CD4-positive, alpha-beta T cell (primary cell): ENCODE measurements around the gene CDH4. TPM values are rescaled to one million over a fixed set of nuclear protein-coding genes. Genes with fewer than 3 reads are reported as not detected.

Source experiments
- ATAC-seq: fragments of 200-7000 bp; cut with Tn5 transposase; one replicate; pipeline ENCODE4 v1.10.0; 2022; ENCODE audit warnings: mild to moderate bottlenecking; ENCODE audit not compliant: poor library complexity
- CTCF ChIA-PET: fragments of 350-600 bp; sonication (Branson Sonifier 250); formaldehyde crosslinking; loops from one replicate; lab custom pipeline; 2021; ENCODE audit warnings: antibody characterized with exemption, inconsistent platforms; lab: Charles Lee
- POLR2A ChIA-PET: fragments of 350-600 bp; sonication (Branson Sonifier 250); formaldehyde crosslinking; loops from one replicate; lab custom pipeline; 2021; ENCODE audit warnings: antibody characterized with exemption, inconsistent platforms; lab: Charles Lee
- DNase-seq, 14 experiments: peaks; one replicate each; pipeline ENCODE4 v3.0.0-alpha.2; 2013 to 2020; ENCODE audit warnings: mixed read lengths in 2 of 14
- H3K27ac ChIP-seq, 2 donors: one replicate each; pipeline versions ENCODE4 v1.5.1 to v1.7.0; 2013; ENCODE audit warnings: low read length in 2 of 2, low read depth in 1 of 2, mild to moderate bottlenecking in 1 of 2
- H3K27me3 ChIP-seq, 2 experiments: 1 replicate in 1 of 2; 2 replicates in 1 of 2; pipeline versions ENCODE4 v1.6.1 to v1.7.0; 2013; ENCODE audit warnings: low read length in 2 of 2, control low read depth in 1 of 2, mild to moderate bottlenecking in 1 of 2, moderate library complexity in 1 of 2; ENCODE audit not compliant: insufficient read depth in 2 of 2, control insufficient read depth in 1 of 2
- H3K36me3 ChIP-seq: one replicate; pipeline ENCODE4 v1.6.1; 2013; ENCODE audit warnings: low read length, control low read depth; ENCODE audit not compliant: insufficient read depth
- H3K4me1 ChIP-seq: one replicate; pipeline ENCODE4 v1.6.1; 2013; ENCODE audit warnings: low read length, control low read depth; ENCODE audit not compliant: insufficient read depth
- H3K4me3 ChIP-seq: one replicate; pipeline ENCODE4 v1.5.1; 2013; ENCODE audit warnings: mild to moderate bottlenecking, low read length, moderate library complexity
- H3K9me3 ChIP-seq, 2 experiments: 1 replicate in 1 of 2; 2 replicates in 1 of 2; pipeline versions ENCODE4 v1.6.1 to v1.7.0; 2013; ENCODE audit warnings: low read length in 2 of 2, mild to moderate bottlenecking in 2 of 2, control low read depth in 1 of 2, moderate library complexity in 1 of 2; ENCODE audit not compliant: control insufficient read depth in 1 of 2, insufficient read depth in 1 of 2
- H3K27ac Mint-ChIP-seq: one replicate; pipeline ENCODE4 v1.8.0; 2020; ENCODE audit warnings: mixed read lengths
- H3K27me3 Mint-ChIP-seq: one replicate; pipeline ENCODE4 v1.8.0; 2021; ENCODE audit warnings: mixed read lengths
- H3K36me3 Mint-ChIP-seq: one replicate; pipeline ENCODE4 v1.8.0; 2021; ENCODE audit warnings: low read depth, mixed read lengths
- H3K4me1 Mint-ChIP-seq: one replicate; pipeline ENCODE4 v1.8.0; 2021; ENCODE audit warnings: low read depth, mixed read lengths
- H3K4me3 Mint-ChIP-seq: one replicate; pipeline ENCODE4 v1.8.0; 2020; ENCODE audit warnings: mild to moderate bottlenecking, mixed read lengths
- H3K9me3 Mint-ChIP-seq: one replicate; pipeline ENCODE4 v1.8.0; 2020; ENCODE audit warnings: mixed read lengths
- CTCF ChIP-seq: fragments of 200-600 bp; IDR thresholded peaks from one replicate; pipeline ENCODE4 v1.8.0; 2022; ENCODE audit warnings: antibody characterized with exemption, mild to moderate bottlenecking
- intact Hi-C, 2 experiments: fragments of 100-400 bp; cut with DNase I in 1 of 2; cut with micrococcal nuclease in 1 of 2; formaldehyde crosslinking; loops; one replicate each; pipeline versions ENCODE4 v1.15.1 to v1.9.0; 2023 to 2025; cut with DNase I, micrococcal nuclease
- total RNA-seq, 174 experiments: library from RNA in 2 of 174; stranded (reverse) in 2 of 174; gene quantifications; one replicate each; pipeline ENCODE4 v1.2.3 and lab custom pipeline; 2021 to 2026

The CDH4 gene
- total RNA-seq, 2 experiments from 2014 or later, result 0.11 TPM

DNA sequence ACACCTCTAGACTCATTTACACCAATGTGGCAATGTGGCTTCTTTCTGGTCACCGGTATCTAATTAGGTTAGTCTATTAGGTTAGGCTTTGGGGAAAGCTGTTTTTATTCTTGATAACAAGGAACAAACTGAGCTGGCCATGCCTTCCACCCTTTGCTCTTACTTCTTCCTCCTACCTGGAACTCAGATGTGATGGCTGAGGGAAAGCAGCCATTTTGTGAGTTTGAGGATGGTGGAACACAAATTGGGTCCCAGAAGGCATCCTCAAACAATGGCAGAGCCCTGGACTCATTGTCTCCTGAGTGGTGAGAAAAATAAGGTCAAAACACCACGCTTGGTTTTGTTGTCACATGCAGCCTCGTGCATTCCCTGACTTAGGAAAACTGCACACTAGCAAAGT, 7.7 kb downstream of the CDH4 start:
- intact Hi-C loops, result loop anchor here in 1 of 2 experiments (10.0 kb wide), 1 partner anchor 1205 kb away; no protein-coding TSS in a partner anchor
- Mint-ChIP-seq H3K4me1 (no peaks in the 10 kb centered on the region), H3K27ac (no peak overlapping the region), H3K9me3 (no peaks in the 10 kb centered on the region), H3K36me3 (no peaks in the 10 kb centered on the region), H3K4me3 (no peak overlapping the region), H3K27me3 (peaks cover 48% of the 10 kb centered on the region)
- TF ChIP-seq CTCF, result no peak
- H3K9me3 ChIP-seq, result peaks cover 0 to 12% of the 10 kb centered on the region in 2 experiments
- no peak overlapping the region for H3K4me3 ChIP-seq
- peaks cover 5 to 18% of the 10 kb centered on the region in 2 experiments for H3K27me3 ChIP-seq
- no peak overlapping the region for H3K27ac ChIP-seq
- no peaks in the 10 kb centered on the region for H3K36me3 ChIP-seq
- ChIA-PET POLR2A (no interaction called here), CTCF (no interaction called here)
- ATAC-seq (no peak), DNase-seq (no peak)
- no peaks in the 10 kb centered on the region for H3K4me1 ChIP-seq

DNA sequence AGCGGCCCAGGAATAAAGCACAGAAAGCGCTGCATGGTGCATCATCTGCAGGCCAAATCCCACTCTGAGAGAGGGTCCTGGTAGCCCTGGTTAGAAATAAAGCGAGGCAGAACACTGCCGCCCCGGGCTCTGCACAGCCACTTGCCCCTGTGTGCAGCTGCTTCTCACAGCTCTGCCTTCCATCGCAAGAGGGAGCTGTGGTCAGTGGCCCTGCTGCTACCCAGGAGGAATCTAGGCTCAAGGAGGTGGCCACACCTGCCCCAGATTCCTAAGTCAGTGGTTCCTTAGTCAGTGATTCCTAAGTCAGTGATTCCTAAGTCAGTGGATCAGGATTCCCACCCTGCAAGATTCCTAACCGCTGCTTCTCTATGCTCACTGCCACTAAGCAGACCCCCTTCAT, 8.8 kb downstream of the CDH4 start:
- no peaks in the 10 kb centered on the region for H3K9me3 Mint-ChIP-seq
- Histone ChIP-seq H3K27me3 (peaks cover 3 to 7% of the 10 kb centered on the region in 2 experiments), H3K27ac (no peak overlapping the region), H3K36me3 (no peaks in the 10 kb centered on the region), H3K4me1 (no peaks in the 10 kb centered on the region), H3K9me3 (peaks cover 0 to 12% of the 10 kb centered on the region in 2 experiments), H3K4me3 (no peak overlapping the region)
- ChIA-PET CTCF (no interaction called here), POLR2A (no interaction called here)
- H3K27ac Mint-ChIP-seq, result no peak overlapping the region
- no peak overlapping the region for H3K4me3 Mint-ChIP-seq
- DNase-seq, result no peak
- no peaks in the 10 kb centered on the region for H3K36me3 Mint-ChIP-seq
- no peaks in the 10 kb centered on the region for H3K4me1 Mint-ChIP-seq
- no peak for TF ChIP-seq CTCF
- no peak for ATAC-seq
- peaks cover 45% of the 10 kb centered on the region for H3K27me3 Mint-ChIP-seq
- intact Hi-C loops, result loop anchor here in 1 of 2 experiments (10.0 kb wide), 1 partner anchor 1206 kb away; no protein-coding TSS in a partner anchor

DNA sequence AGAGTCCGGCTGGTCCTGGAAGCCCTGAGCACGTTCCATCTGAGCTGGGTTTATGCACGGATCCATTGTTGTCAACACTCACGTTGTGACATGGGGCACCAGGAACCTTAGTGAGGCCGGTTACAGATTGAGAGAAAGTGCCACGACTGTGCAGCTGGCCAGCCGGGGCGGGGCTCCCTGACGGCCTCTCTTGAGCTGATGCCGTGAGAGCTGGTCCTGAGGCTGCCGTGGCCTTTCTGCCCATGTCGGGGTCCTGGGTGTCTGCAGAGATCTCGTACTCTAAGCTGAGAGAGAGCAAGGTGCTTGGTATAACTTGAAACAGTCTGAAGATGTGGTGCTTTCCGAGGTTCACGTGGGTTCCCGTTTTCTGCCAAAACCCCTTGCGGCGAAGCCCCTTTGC, 10.0 kb downstream of the CDH4 start:
- CTCF ChIA-PET, result no interaction called here

More for the DNA sequence above, 10.0 kb downstream of the CDH4 start:
- no peaks in the 10 kb centered on the region for H3K9me3 Mint-ChIP-seq
- H3K27me3 ChIP-seq, result peaks cover 0 to 7% of the 10 kb centered on the region in 2 experiments
- H3K9me3 ChIP-seq, result peaks cover 0 to 12% of the 10 kb centered on the region in 2 experiments
- H3K27ac ChIP-seq, result no peak overlapping the region
- POLR2A ChIA-PET, result no interaction called here
- no peaks in the 10 kb centered on the region for H3K4me1 ChIP-seq
- intact Hi-C loops, result loop anchor here (2.0 to 10.0 kb wide), 2 partner anchors 1205 to 1207 kb away; no protein-coding TSS in a partner anchor
- no peaks in the 10 kb centered on the region for H3K36me3 Mint-ChIP-seq
- no peak overlapping the region for H3K4me3 Mint-ChIP-seq
- TF ChIP-seq CTCF, result no peak
- peaks cover 46% of the 10 kb centered on the region for H3K27me3 Mint-ChIP-seq
- no peaks in the 10 kb centered on the region for H3K36me3 ChIP-seq
- no peak for DNase-seq
- H3K27ac Mint-ChIP-seq, result no peak overlapping the region
- no peak overlapping the region for H3K4me3 ChIP-seq
- H3K4me1 Mint-ChIP-seq, result no peaks in the 10 kb centered on the region
- ATAC-seq, result no peak
